WTC11 (cell line): ENCODE measurements around the gene COG4.

Experiments used
- CBFB ChIP-seq: sonication (generic); formaldehyde crosslinking; IDR thresholded peaks from 2 replicates; pipeline ENCODE4 v1.8.1; 2022; ENCODE audit warnings: mild to moderate bottlenecking, low read depth, missing genetic modification reagents
- CTCF ChIP-seq: fragments of 200-600 bp; IDR thresholded peaks from 2 replicates; pipeline ENCODE4 v1.8.0; 2022; ENCODE audit warnings: antibody characterized with exemption
- E2F1 ChIP-seq: sonication (generic); formaldehyde crosslinking; IDR thresholded peaks from 2 replicates; pipeline ENCODE4 v1.8.0; 2022; ENCODE audit warnings: mild to moderate bottlenecking, missing genetic modification reagents
- NFE2L1 ChIP-seq: sonication (generic); formaldehyde crosslinking; IDR thresholded peaks from 2 replicates; pipeline ENCODE4 v1.8.1; 2023; ENCODE audit warnings: missing genetic modification reagents
- USF2 ChIP-seq: sonication (generic); formaldehyde crosslinking; IDR thresholded peaks from 2 replicates; pipeline ENCODE4 v1.8.1; 2023; ENCODE audit warnings: mild to moderate bottlenecking, missing genetic modification reagents, moderate library complexity
- ZNF138 ChIP-seq: sonication (generic); formaldehyde crosslinking; conservative IDR thresholded peaks from 2 replicates; pipeline ENCODE4 v1.8.1; 2022; ENCODE audit warnings: mild to moderate bottlenecking, moderate library complexity, missing genetic modification reagents
- TF ChIP-seq, protein P1 (sequence below): sonication (generic); formaldehyde crosslinking; IDR thresholded peaks from 2 replicates; pipeline ENCODE4 v1.8.1; 2023; ENCODE audit warnings: mild to moderate bottlenecking, moderate library complexity, missing genetic modification reagents

DNA sequence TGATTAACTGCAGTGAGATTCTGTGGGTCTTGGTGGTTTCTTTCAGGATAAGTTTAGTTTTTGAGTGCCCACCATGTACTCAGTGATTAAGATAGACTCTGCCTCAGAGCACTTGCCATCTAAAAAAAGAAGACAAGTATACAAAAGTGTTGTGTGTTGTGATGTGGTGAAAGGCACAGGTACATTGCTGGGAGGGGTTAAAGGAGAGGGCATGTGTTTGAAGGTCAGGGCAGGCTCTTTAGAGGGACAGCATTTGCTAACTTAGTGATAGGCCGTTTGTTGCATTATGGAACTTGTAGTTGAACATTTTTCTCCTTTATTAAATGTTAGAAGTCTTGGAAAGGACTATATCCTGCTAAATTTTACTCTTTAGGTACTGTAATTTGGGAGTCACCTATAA, 26.7 kb upstream of the COG4 start:
- no peak for TF ChIP-seq CTCF
- TF ChIP-seq, protein P1, sequence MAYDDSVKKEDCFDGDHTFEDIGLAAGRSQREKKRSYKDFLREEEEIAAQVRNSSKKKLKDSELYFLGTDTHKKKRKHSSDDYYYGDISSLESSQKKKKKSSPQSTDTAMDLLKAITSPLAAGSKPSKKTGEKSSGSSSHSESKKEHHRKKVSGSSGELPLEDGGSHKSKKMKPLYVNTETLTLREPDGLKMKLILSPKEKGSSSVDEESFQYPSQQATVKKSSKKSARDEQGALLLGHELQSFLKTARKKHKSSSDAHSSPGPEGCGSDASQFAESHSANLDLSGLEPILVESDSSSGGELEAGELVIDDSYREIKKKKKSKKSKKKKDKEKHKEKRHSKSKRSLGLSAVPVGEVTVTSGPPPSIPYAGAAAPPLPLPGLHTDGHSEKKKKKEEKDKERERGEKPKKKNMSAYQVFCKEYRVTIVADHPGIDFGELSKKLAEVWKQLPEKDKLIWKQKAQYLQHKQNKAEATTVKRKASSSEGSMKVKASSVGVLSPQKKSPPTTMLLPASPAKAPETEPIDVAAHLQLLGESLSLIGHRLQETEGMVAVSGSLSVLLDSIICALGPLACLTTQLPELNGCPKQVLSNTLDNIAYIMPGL (CRISPR knock-in tag): no peak
- TF ChIP-seq ZNF138 (CRISPR knock-in tag): no peak
- no peak for TF ChIP-seq CBFB (CRISPR knock-in tag)
- TF ChIP-seq NFE2L1 (CRISPR knock-in tag): no peak
- TF ChIP-seq USF2 (CRISPR knock-in tag): no peak
- TF ChIP-seq E2F1 (CRISPR knock-in tag): no peak
